Heart left ventricle (tissue), 16 donors: ENCODE results near the gene ATP13A2. TPM values are rescaled to one million over a fixed set of nuclear protein-coding genes. Genes with fewer than 3 reads are reported as not detected.

ENCODE experiments used
- ATAC-seq, 4 donors: fragments of 200-7000 bp; cut with Tn5 transposase; one replicate each; pipeline ENCODE4 v1.9.1; 2020 to 2022; ENCODE audit warnings: moderate library complexity in 4 of 4, mild to moderate bottlenecking in 3 of 4, moderate number of reproducible peaks in 1 of 4
- DNase-seq, 5 donors: peaks; one replicate each; pipeline ENCODE4 v3.0.0-alpha.2; 2020
- H3K27ac ChIP-seq, 12 donors: fragments of 200-600 bp; sonication (generic) in 4 of 12; one replicate each; pipeline versions ENCODE4 v1.5.0 to v1.8.0; 2016 to 2022; ENCODE audit warnings: mild to moderate bottlenecking in 2 of 12
- H3K27me3 ChIP-seq, 9 donors: fragments of 200-600 bp; sonication (generic) in 2 of 9; one replicate each; pipeline versions ENCODE4 v1.5.1 to v1.8.0; 2016 to 2022; ENCODE audit warnings: mild to moderate bottlenecking in 3 of 9
- H3K36me3 ChIP-seq, 9 donors: fragments of 200-600 bp; sonication (generic) in 2 of 9; one replicate each; pipeline versions ENCODE4 v1.5.0 to v1.8.0; 2018 to 2022; ENCODE audit warnings: mild to moderate bottlenecking in 2 of 9
- H3K4me1 ChIP-seq, 12 donors: fragments of 200-600 bp; sonication (generic) in 4 of 12; one replicate each; pipeline versions ENCODE4 v1.5.0 to v1.8.0; 2016 to 2022; ENCODE audit warnings: mild to moderate bottlenecking in 3 of 12
- H3K4me3 ChIP-seq, 12 donors: fragments of 200-600 bp; sonication (generic) in 4 of 12; one replicate each; pipeline versions ENCODE4 v1.5.0 to v1.8.0; 2017 to 2022; ENCODE audit warnings: mild to moderate bottlenecking in 9 of 12, moderate library complexity in 4 of 12
- H3K9me3 ChIP-seq, 12 donors: fragments of 200-600 bp; sonication (generic) in 4 of 12; one replicate each; pipeline versions ENCODE4 v1.5.0 to v1.8.0; 2016 to 2022; ENCODE audit warnings: mild to moderate bottlenecking in 1 of 12
- CTCF ChIP-seq, 12 donors: fragments of 200-600 bp; sonication (generic) in 4 of 12; IDR thresholded peaks; one replicate each; pipeline versions ENCODE4 v1.5.0 to v1.8.0; 2018 to 2022; ENCODE audit warnings: antibody characterized with exemption in 12 of 12, mild to moderate bottlenecking in 5 of 12
- POLR2A ChIP-seq, 2 donors: fragments of 450-650 bp; IDR thresholded peaks; one replicate each; pipeline ENCODE4 v1.6.1; 2017; ENCODE audit warnings: antibody characterized with exemption in 2 of 2, mild to moderate bottlenecking in 2 of 2, moderate library complexity in 2 of 2
- WGBS, 4 donors: extraction: QIAGEN DNeasy Blood & Tissue Kit in 2 of 4; methylation state at CpG; one replicate each; pipeline versions ENCODE4 v1.1.5 to v1.1.7; 2013 to 2018; 5-methylcytosine and 5-hydroxymethylcytosine counted together
- intact Hi-C, 10 donors: fragments of 100-400 bp; cut with DNase I; formaldehyde crosslinking; loops; one replicate each; pipeline versions ENCODE4 v1.11.1 to v1.14.2; 2022
- polyA plus RNA-seq, 2 donors: library from polyadenylated mRNA; stranded (reverse); fragments of 200-250 nt; gene quantifications; one replicate each; pipeline ENCODE4 v1.2.3, GENCODE V29; 2013
- total RNA-seq, 9 donors: library from RNA; depleted of rRNA in 2 of 9; stranded (reverse); fragments of >200 nt in 2 of 9; fragmentation: NEBNext Ultra II Directional in 3 of 9; extraction: Animal tissue kit (Norgen Biotek cat#: 25700) in 3 of 9; gene quantifications; one replicate each; pipeline versions ENCODE4 v1.1.0 to v1.2.4, GENCODE V29; 2016 to 2023
- donor health status: ischemic (EF 13 %, LVEDD 7.1; RV severe dilation, severe dysfunction).
- donor health status: healthy with polysubstance abuse.
- donor health status: DM: no; HTN: yes; CAD: no.
- donor health status: DM: no; HTN: no; CAD: no.
- donor health status: ischemic (EF 25% LVEDD 6.9; RV normal size, moderate dysfunction).
- donor health status: ischemic (EF 25% LVEDD 5.7; RV mildly dilated, moderate dysfunction).
- donor health status: healthy.
- donor health status: DM: yes; HTN: yes; CAD: no.
- donor health status: ischemic (EF 35%, LVEDD 5.7; RV mildly dilated, moderate dysfunction).
- donor health status: nonischemic (EF 11% LVEDD 7.7; RV severe dilation, severe dysfunction).
- donor health status: DM: yes; HTN: yes; CAD: no.
- donor health status: PGD.
- donor health status: ischemic (EF 29% LVEDD 5.4; RV normal size, mild dysfunction).
- donor health status: nonischemic (EF 23%, LVEDD 6.1; RV moderate dilation, normal function).

The ATP13A2 gene
- total and polyA plus RNA-seq, 11 donors: 7.3 to 37.2 (median 15.6) TPM

GRCh38 chr1:17059391-17060305, 47.9 kb upstream of the ATP13A2 start:
- Histone ChIP-seq H3K36me3 (no peaks in the 10 kb centered on the region), H3K4me3 (no peak overlapping the region), H3K9me3 (peaks cover 0 to 4% (median 0%) of the 10 kb centered on the region in 12 donors), H3K4me1 (peaks cover 0 to 20% (median 2%) of the 10 kb centered on the region in 12 donors), H3K27me3 (no peaks in the 10 kb centered on the region), H3K27ac (peak overlapping the region in 1 of 12 donors; percentile 38)
- 38 to 43% (median 40%) methylated on average over 10 to 12 of the region's 12 CpGs for WGBS, 4 donors
- TF ChIP-seq POLR2A (IDR thresholded peaks at IDR 0.05): no peak
- TF ChIP-seq CTCF (IDR thresholded peaks at IDR 0.05): peak; percentile 45 to 72 (median 64)
- intact Hi-C loops: loop anchor here (1.0 to 10.0 kb wide), 8 partner anchors 63 to 348 kb away; no protein-coding TSS in a partner anchor
- ATAC-seq (peak; percentile 78 to 90 (median 88)), DNase-seq (peak; percentile 50 to 83 (median 55))

DNA sequence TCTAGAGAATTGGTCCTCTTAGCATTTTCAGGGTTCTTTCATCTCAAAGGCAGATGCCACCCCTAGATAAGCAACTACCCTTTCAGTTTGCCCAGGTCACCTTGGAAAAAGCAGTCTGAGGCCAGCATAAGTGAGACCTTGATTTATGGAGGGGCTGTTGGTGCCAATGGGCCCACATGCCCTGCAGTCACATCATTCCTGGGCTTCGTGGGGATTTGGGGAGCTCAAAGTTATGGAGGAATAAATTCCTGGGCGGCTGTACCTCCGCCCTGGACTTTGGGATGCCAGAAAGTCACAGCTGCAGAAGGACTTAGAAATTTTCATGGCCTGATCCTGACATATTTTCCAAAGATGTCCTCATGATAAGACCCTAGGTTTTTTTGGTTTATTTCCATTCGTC, 44.8 kb upstream of the ATP13A2 start:
- no peak overlapping the region for H3K4me3 ChIP-seq
- no peak for DNase-seq
- H3K27me3 ChIP-seq: no peaks in the 10 kb centered on the region
- 75 to 87% (median 84%) methylated on average over 4 of the region's 4 CpGs for WGBS, 4 donors
- H3K4me1 ChIP-seq: peaks cover 0 to 33% (median 15%) of the 10 kb centered on the region in 12 donors
- H3K27ac ChIP-seq: no peak overlapping the region
- ATAC-seq: no peak
- TF ChIP-seq CTCF (IDR thresholded peaks at IDR 0.05): no peak
- TF ChIP-seq POLR2A (IDR thresholded peaks at IDR 0.05): no peak
- H3K9me3 ChIP-seq: no peaks in the 10 kb centered on the region
- intact Hi-C loops: loop anchor here in 4 of 10 donors (5.0 kb wide), 3 partner anchors 181 to 351 kb away; no protein-coding TSS in a partner anchor
- H3K36me3 ChIP-seq: peaks cover 0 to 7% (median 0%) of the 10 kb centered on the region in 9 donors

DNA sequence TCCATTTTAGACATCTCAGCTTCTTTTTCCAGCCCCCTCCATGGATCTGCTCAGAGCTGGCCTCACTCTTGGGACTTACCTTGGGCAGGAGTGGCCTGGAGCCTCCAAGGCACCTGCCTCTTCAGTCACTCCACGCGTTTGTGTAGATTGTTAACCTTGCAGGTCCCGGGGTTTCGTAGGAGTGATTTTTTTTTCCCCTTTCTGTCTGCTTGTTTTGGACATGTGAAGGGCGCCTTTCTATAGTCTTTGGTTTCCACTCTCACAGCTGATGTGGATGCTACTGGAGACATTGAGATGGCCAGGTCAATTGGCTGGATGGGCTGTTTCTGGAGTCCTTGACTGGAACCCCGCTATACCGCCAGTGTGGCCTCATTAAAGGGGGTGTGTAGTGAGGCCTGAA, 44.1 kb upstream of the ATP13A2 start:
- no peak overlapping the region for H3K4me3 ChIP-seq
- 87 to 96% (median 94%) methylated on average over 7 of the region's 7 CpGs for WGBS, 4 donors
- no peaks in the 10 kb centered on the region for H3K9me3 ChIP-seq
- DNase-seq: no peak
- H3K4me1 ChIP-seq: peaks cover 0 to 32% (median 21%) of the 10 kb centered on the region in 12 donors
- peaks cover 0 to 14% (median 6%) of the 10 kb centered on the region in 9 donors for H3K36me3 ChIP-seq
- intact Hi-C loops: loop anchor here in 4 of 10 donors (5.0 kb wide), 3 partner anchors 182 to 352 kb away; no protein-coding TSS in a partner anchor
- no peak for ATAC-seq
- H3K27me3 ChIP-seq: no peaks in the 10 kb centered on the region
- no peak overlapping the region for H3K27ac ChIP-seq
- TF ChIP-seq POLR2A (IDR thresholded peaks at IDR 0.05) (no peak), CTCF (IDR thresholded peaks at IDR 0.05) (no peak)
